Thyroid gland (tissue), 4 donors: Measurements from ENCODE around the gene MEGF10. TPM values are rescaled to one million over a fixed set of nuclear protein-coding genes. Genes with fewer than 3 reads are reported as not detected.
"Not testable (repeated sequence)": the region's sequence is repeated elsewhere in the genome, so short reads cannot be mapped to it uniquely, and the experiment has no call there.

ENCODE experiments used
- DNase-seq, 2 donors: peaks; one replicate each; pipeline ENCODE4 v3.0.0-alpha.2; 2019
- H3K27ac ChIP-seq, 3 donors: fragments of 200-600 bp; sonication (generic); 1 replicate in 2 of 3; 2 replicates in 1 of 3; pipeline ENCODE4 v1.5.1; 2016 to 2019; ENCODE audit warnings: mild to moderate bottlenecking in 1 of 3, moderate library complexity in 1 of 3
- H3K27me3 ChIP-seq: fragments of 200-600 bp; sonication (generic); one replicate; pipeline ENCODE4 v1.5.1; 2019
- H3K36me3 ChIP-seq, 2 donors: fragments of 200-600 bp; sonication (generic); one replicate each; pipeline ENCODE4 v1.5.1; 2016 to 2019
- H3K4me1 ChIP-seq, 2 donors: fragments of 200-600 bp; sonication (generic); one replicate each; pipeline ENCODE4 v1.5.1; 2017 to 2019
- H3K4me3 ChIP-seq, 3 donors: fragments of 200-600 bp; sonication (generic); replicated peaks in 1 of 3; 1 replicate in 2 of 3; 2 replicates in 1 of 3; pipeline ENCODE4 v1.5.1; 2016; ENCODE audit warnings: mild to moderate bottlenecking in 1 of 3
- H3K9me3 ChIP-seq: fragments of 200-600 bp; sonication (generic); one replicate; pipeline ENCODE4 v1.5.1; 2017
- CTCF ChIP-seq, 6 experiments: fragments of 200-600 bp in 3 of 6; fragments of 450-650 bp in 3 of 6; sonication (generic) in 3 of 6; IDR thresholded peaks; one replicate each; pipeline ENCODE4 v1.5.1; 2016 to 2019; ENCODE audit warnings: antibody characterized with exemption in 6 of 6, mild to moderate bottlenecking in 2 of 6, inconsistent platforms in 1 of 6, moderate library complexity in 1 of 6
- POLR2A ChIP-seq, 2 donors: fragments of 450-650 bp; IDR thresholded peaks; one replicate each; pipeline ENCODE4 v1.6.1; 2017; ENCODE audit warnings: antibody characterized with exemption in 2 of 2, mild to moderate bottlenecking in 2 of 2, moderate library complexity in 1 of 2
- WGBS, 2 donors: methylation state at CpG; one replicate each; pipeline ENCODE4 v1.1.5; 2017; 5-methylcytosine and 5-hydroxymethylcytosine counted together
- intact Hi-C: fragments of 100-400 bp; cut with DNase I; formaldehyde crosslinking; loops from one replicate; pipeline ENCODE4 v1.15.1; 2023
- total RNA-seq, 4 donors: library from RNA; depleted of rRNA; stranded (reverse); fragments of >200 nt; gene quantifications; one replicate each; pipeline ENCODE4 v1.2.3, GENCODE V29; 2016

The MEGF10 gene
- total RNA-seq, 4 donors from 2014 or later: under 0.01 to 2.3 (median 0.42) TPM; not detected in 1

- DNase-seq: peak; percentile 47 to 49
- Histone ChIP-seq H3K27ac (no peak overlapping the region), H3K4me1 (peaks cover 0 to 7% of the 10 kb centered on the region in 2 donors), H3K4me3 (no peak overlapping the region), H3K27me3 (no peaks in the 10 kb centered on the region), H3K9me3 (no peaks in the 10 kb centered on the region), H3K36me3 (no peaks in the 10 kb centered on the region)
- no peak for TF ChIP-seq POLR2A (IDR thresholded peaks at IDR 0.05)
- TF ChIP-seq CTCF (IDR thresholded peaks at IDR 0.05): no peak
- intact Hi-C loops: no loop called here
- 5 to 11% methylated on average over 2 of the region's 2 CpGs for WGBS, 2 donors
Measured at GRCh38 chr5:127305493-127305892, 14.9 kb downstream of the MEGF10 start.

GRCh38 chr5:127306036-127306435 lies 15.4 kb downstream of the MEGF10 start:
- no peaks in the 10 kb centered on the region for H3K27me3 ChIP-seq
- DNase-seq: no peak
- peaks cover 0 to 7% of the 10 kb centered on the region in 2 donors for H3K4me1 ChIP-seq
- H3K4me3 ChIP-seq: no peak overlapping the region
- no peak overlapping the region for H3K27ac ChIP-seq
- 71 to 80% methylated on average over 3 of the region's 3 CpGs for WGBS, 2 donors
- no peaks in the 10 kb centered on the region for H3K9me3 ChIP-seq
- H3K36me3 ChIP-seq: no peaks in the 10 kb centered on the region
- intact Hi-C loops: no loop called here
- TF ChIP-seq CTCF (IDR thresholded peaks at IDR 0.05) (no peak), POLR2A (IDR thresholded peaks at IDR 0.05) (no peak)

GRCh38 chr5:127306647-127307046 lies 16.1 kb downstream of the MEGF10 start:
- WGBS, 2 donors: 82 to 85% methylated on average over 8 of the region's 8 CpGs
- H3K9me3 ChIP-seq: no peaks in the 10 kb centered on the region

GRCh38 chr5:127307868-127308267 lies 17.3 kb downstream of the MEGF10 start:
- no peak for DNase-seq
- no peaks in the 10 kb centered on the region for H3K36me3 ChIP-seq
- H3K4me1 ChIP-seq: peaks cover 0 to 7% of the 10 kb centered on the region in 2 donors
- 66 to 75% methylated on average over 6 of the region's 6 CpGs for WGBS, 2 donors
- H3K27me3 ChIP-seq: no peaks in the 10 kb centered on the region
- intact Hi-C loops: no loop called here
- H3K27ac ChIP-seq: no peak overlapping the region
- H3K9me3 ChIP-seq: no peaks in the 10 kb centered on the region
- TF ChIP-seq POLR2A (IDR thresholded peaks at IDR 0.05): no peak
- TF ChIP-seq CTCF (IDR thresholded peaks at IDR 0.05): no peak
- H3K4me3 ChIP-seq: no peak overlapping the region

More at GRCh38 chr5:127306647-127307046, 16.1 kb downstream of the MEGF10 start:
- Histone ChIP-seq H3K4me1 (peaks cover 0 to 7% of the 10 kb centered on the region in 2 donors), H3K4me3 (no peak overlapping the region), H3K27me3 (no peaks in the 10 kb centered on the region), H3K27ac (no peak overlapping the region), H3K36me3 (no peaks in the 10 kb centered on the region)
- TF ChIP-seq POLR2A (IDR thresholded peaks at IDR 0.05) (no peak), CTCF (IDR thresholded peaks at IDR 0.05) (no peak)
- DNase-seq: no peak
- intact Hi-C loops: no loop called here

- H3K4me1 ChIP-seq, DNase-seq, H3K36me3 ChIP-seq, intact Hi-C loops, H3K9me3 ChIP-seq, H3K27me3 ChIP-seq, H3K27ac ChIP-seq, H3K4me3 ChIP-seq: not testable (repeated sequence)
- 91 to 96% methylated on average over 7 of the region's 7 CpGs for WGBS, 2 donors
Measured at GRCh38 chr5:127308325-127308724, 17.7 kb downstream of the MEGF10 start.

GRCh38 chr5:127308945-127309344 lies 18.3 kb downstream of the MEGF10 start:
- TF ChIP-seq CTCF (IDR thresholded peaks at IDR 0.05) (no peak), POLR2A (IDR thresholded peaks at IDR 0.05) (no peak)
- DNase-seq: no peak
- WGBS, 2 donors: 66 to 79% methylated on average over 3 of the region's 3 CpGs

More at GRCh38 chr5:127308945-127309344, 18.3 kb downstream of the MEGF10 start:
- intact Hi-C loops: no loop called here
- H3K4me1 ChIP-seq: peaks cover 0 to 7% of the 10 kb centered on the region in 2 donors
- no peak overlapping the region for H3K27ac ChIP-seq
- no peaks in the 10 kb centered on the region for H3K36me3 ChIP-seq
- H3K9me3 ChIP-seq: no peaks in the 10 kb centered on the region
- H3K4me3 ChIP-seq: no peak overlapping the region
- no peaks in the 10 kb centered on the region for H3K27me3 ChIP-seq
